Dermis blood vessel endothelial cell (primary cell): ENCODE data around the gene C1QL4. TPM values are rescaled to one million over a fixed set of nuclear protein-coding genes. Genes with fewer than 3 reads are reported as not detected.
A peak's percentile ranks its signal among the peaks of the same experiment; 100 is the strongest.
"Not testable (repeated sequence)": the region's sequence is repeated elsewhere in the genome, so short reads cannot be mapped to it uniquely, and the experiment has no call there.

ENCODE experiments used
- DNase-seq: peaks from one replicate; pipeline ENCODE4 v3.0.0; 2010
- total RNA-seq: library from RNA; depleted of rRNA; stranded (reverse); fragments of >200 nt; gene quantifications from 2 replicates; pipeline ENCODE4 v1.2.3, GENCODE V29; 2014

C1QL4 gene
- under 0.01 TPM in 1 of 2 replicates, not detected in the other for total RNA-seq

GRCh38 chr12:49336645-49337584 is at the start of gene C1QL4:
Gene C1QL4, minus strand, starts transcription at chr12:49337188. Its CDS starts 711 bp downstream, at chr12:49336477.
- peak; percentile 77 for DNase-seq

GRCh38 chr12:49380184-49380583 is 43.2 kb upstream of the C1QL4 start:
- not testable (repeated sequence) for DNase-seq

DNA sequence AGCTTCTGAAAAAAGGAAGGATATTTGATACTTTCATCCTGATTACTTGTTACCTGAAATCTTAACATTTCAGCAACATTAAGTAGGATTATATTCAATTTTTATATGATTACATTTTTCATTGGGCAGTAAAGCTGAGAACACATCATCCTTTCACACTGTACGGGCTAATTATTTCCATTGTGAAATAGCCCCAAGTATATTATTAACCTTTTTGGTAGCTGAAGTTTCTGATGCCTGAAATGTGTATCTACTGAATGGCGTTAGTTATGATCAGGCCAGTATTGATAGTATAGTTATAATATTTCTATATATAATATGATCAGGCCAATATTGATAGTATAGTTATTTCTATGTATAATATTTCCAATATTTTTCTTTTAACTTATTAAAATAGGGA is 40.4 kb upstream of the C1QL4 start:
- DNase-seq, result no peak

GRCh38 chr12:49375406-49375805 is 38.4 kb upstream of the C1QL4 start:
- DNase-seq, result no peak

DNA sequence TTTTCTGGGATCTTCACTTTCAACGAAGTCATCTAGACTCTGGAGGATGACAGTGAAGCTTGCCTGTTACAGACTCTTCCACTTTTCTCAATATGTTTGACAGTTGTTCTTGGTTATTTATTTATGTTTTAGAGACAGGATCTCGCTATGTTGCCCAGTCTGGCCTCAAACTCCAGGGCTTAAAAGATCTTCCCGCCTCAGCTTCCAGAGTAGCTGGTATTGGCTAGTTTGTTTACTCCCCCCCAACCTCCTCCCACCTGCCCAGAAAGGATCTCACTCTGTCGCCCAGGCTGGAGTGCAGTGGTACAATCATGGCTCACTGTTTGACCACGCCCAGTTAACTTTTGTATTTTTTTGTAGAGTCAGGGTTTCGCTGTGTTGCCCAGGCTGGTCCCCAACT is 33.6 kb upstream of the C1QL4 start:
- DNase-seq, result no peak

DNA sequence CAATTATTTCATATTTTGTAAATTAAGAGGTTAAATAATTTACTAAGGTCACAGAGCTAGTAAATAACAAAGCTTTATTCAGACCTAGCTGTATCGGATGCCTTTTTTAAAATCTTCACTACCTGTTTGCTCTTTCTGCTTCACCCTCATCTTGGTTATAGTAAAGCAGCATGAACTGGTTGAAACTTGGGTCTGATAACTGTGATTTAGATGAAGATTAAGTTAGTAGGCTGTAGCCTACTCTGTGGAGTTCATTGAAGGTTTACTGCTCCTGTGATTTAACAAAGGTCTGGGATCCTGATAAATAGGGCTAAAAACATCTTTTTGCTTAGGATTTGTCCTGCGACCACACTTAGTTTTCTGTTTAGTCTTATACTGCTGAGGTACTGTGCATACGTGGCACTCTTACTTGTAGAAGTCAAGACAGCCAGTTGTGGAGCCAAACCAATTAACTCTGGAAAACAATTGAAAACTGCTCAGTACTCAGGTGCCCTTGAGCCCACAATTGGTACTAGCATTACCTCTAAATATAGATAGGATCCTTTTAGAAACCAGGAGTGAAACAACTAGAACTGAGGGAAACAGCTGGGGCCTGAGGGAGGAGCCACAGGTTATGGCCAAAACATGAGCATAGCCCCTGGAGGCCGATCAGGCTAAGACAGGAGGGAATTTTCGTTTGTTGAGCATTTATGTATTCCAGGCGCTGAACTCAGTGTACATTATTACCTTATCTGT is 32.6 kb upstream of the C1QL4 start:
- DNase-seq, result peak; percentile 72

DNA sequence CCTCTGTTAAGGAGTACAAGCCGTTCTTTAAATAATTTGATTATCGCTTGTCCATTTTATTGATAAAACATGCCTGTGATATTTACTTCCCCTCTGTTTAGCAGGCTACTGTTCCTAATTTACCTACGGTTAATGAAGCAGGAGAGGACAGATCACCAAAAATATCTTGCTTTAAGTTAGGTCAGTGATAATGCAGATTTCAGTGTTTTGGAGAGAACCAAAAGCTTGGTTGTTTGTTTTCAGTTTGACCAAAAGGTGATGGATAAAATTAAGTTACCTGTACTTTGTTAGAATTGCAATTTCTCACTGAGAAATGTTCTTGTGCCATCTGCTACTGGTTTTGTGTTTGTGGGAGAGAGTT is 31.2 kb upstream of the C1QL4 start:
- DNase-seq, result peak; percentile 12

GRCh38 chr12:49367381-49368239 is 30.6 kb upstream of the C1QL4 start, which contains the start of gene SPATS2:
Gene SPATS2, plus strand, starts transcription at chr12:49367462. Its CDS starts 93,551 bp downstream, at chr12:49461013.
- DNase-seq, result peak; percentile 63

GRCh38 chr12:49366652-49367380 is 29.8 kb upstream of the C1QL4 start:
- DNase-seq, result peak; percentile 97

- DNase-seq, result no peak
Observed at GRCh38 chr12:49366096-49366651, 29.2 kb upstream of the C1QL4 start.

DNA sequence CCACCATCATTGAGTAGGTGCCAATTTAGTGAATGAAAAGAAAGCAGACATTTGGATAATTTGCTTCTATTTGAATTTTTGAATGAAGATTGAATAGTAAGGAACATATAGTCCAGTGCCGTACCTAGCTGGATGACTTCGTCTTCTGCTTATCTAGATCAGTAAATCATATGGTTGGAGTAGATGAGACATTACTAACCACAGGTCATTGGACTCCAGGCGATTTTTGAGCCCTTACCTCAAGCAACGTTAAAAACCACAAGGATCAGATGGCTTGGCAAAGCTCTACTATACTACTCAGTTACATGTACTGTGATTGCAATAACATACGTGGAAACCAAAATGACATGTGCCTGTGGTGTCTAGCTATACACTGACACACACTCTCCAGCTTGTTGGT is 28.6 kb upstream of the C1QL4 start:
- DNase-seq, result no peak

DNA sequence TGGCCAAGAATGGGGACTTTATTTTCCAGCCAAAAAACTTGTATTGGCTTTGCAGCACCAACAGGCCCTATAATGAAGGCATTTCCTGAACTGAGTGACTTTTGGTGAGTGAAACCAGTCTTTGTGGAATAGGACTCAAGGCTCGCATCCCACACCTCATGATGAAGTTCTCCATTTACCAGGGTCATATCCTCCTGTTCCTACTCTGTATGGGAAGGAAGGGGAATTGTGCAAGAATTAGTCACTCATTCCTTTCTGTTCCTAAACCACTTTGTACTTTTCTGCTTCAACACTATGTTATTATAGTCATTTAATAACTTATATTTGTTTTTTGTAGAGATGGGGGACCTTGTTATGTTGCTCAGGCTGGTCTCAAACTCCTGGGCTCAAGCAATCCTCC is 28.0 kb upstream of the C1QL4 start:
- peak; percentile 76 for DNase-seq

- no peak for DNase-seq
Observed at GRCh38 chr12:49362077-49362476, 25.1 kb upstream of the C1QL4 start.

DNA sequence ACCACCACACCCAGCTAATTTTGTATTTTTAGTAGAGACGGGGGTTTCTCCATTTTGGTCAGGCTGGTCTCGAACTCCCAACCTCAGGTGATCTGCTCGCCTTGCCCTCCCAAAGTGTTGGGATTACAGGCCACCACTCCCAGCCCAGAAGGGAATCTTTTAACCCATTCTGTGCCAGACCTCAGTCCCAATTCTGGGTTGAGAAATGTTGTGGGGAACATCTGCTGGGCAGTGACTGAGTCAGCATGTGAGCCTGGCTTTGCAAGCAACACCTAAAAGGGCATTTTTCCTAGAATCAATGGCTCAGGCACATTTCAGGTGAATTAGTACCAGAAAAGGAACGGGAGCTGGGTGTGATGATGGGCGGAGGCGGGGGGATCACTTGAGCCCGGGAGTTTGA is 22.7 kb upstream of the C1QL4 start:
- DNase-seq, result no peak

- peak; percentile 88 for DNase-seq
Observed at GRCh38 chr12:49358483-49359141, 21.6 kb upstream of the C1QL4 start.

- peak; percentile 71 for DNase-seq
Observed at GRCh38 chr12:49357103-49357678, 20.2 kb upstream of the C1QL4 start.

- DNase-seq, result no peak
Observed at GRCh38 chr12:49355913-49356312, 18.9 kb upstream of the C1QL4 start.

DNA sequence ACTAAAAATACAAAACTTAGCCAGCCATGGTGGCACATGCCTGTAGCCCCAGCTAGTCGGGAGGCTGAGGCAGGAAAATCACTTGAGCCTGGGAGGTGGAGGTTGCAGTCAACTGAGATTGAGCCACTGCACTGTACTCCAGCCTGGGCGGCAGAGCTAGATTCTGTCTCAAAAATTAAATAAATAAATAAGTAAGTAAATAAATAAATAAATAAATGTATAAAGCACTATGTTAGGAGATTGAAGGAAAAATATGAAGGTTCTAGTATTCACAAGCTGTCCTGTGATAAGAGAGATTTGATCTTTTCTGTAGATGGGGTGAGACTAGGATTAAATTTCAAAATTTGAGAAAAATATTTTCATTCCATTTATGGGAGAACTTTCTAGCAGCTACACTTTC is 15.4 kb upstream of the C1QL4 start:
- no peak for DNase-seq

DNA sequence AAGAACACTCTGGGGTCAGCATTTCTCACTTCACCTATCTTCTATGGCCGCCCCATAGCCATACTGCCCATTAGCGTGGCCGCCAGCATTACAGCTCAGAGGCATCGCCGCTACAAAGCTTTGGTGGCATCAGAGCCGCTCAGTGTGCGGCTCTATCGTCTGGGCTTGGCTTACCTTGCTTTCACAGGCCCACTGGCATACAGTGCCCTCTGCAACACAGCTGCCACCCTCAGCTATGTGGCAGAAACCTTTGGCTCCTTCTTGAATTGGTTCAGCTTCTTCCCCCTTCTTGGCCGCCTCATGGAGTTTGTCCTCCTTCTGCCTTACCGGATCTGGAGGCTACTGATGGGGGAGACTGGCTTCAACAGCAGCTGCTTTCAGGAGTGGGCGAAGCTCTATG is 12.3 kb upstream of the C1QL4 start:
- DNase-seq, result no peak

- no peak for DNase-seq
Observed at GRCh38 chr12:49348781-49349180, 11.8 kb upstream of the C1QL4 start.
